GM18508 (cell line): Measurements from ENCODE around the gene TRIM45.
A peak's percentile ranks its signal among the peaks of the same experiment; 100 is the strongest.

Source experiments
- ATAC-seq: cut with Tn5 transposase; IDR thresholded peaks from one replicate; pipeline ENCODE4 v1.9.1; 2021; ENCODE audit warnings: moderate number of reproducible peaks; ENCODE audit not compliant: insufficient read depth, unreplicated experiment

TRIM45 gene

DNA sequence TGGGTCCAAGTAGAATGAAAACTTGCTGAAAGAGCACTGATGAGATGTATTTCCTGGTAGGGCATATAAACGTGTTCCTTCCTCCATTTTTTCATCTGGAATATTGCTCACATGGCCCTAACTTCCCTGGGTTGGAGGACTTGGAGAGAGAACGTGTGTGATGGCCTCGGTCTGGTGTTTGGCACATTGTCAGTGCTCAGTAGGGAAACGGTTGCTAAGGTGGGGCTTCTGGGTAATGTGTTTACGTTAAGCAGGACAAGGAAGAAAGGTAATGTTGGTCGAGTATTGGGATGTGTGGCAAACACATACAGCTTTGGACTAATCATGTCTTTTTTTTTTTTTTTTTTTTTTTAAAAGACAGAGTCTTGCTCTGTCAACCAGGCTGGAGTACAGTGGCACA lies 55.2 kb downstream of the TRIM45 start:
- no peak for ATAC-seq

DNA sequence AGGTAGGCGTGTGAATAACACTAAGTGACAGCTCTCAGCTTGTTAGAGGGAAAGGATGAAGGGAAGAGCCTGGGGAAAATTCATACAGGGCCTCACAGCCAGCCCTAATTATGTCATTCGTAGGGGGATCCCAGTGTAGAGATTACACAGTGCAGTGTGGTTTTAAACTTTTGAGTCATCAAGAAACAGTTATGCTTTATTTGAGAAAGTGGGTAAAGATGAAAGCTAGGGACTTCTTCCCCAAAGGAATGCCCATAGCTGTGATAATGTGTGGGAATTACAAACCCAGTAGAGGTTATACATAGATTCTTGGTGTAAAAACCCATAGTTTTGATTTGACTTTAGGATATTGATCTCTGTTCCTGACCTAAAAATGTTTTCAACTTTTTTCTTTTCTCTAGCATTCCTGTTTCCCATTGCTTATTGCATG lies 59.5 kb downstream of the TRIM45 start:
- peak; percentile 32 for ATAC-seq
